HG02571 (cell line): Measurements from ENCODE around the gene LRRK1.
A peak's percentile ranks its signal among the peaks of the same experiment; 100 is the strongest.

Experiments
- ATAC-seq: cut with Tn5 transposase; IDR thresholded peaks from one replicate; pipeline ENCODE4 v1.9.1; 2021; ENCODE audit warnings: mild to moderate bottlenecking, moderate library complexity; ENCODE audit not compliant: unreplicated experiment

LRRK1 gene

DNA sequence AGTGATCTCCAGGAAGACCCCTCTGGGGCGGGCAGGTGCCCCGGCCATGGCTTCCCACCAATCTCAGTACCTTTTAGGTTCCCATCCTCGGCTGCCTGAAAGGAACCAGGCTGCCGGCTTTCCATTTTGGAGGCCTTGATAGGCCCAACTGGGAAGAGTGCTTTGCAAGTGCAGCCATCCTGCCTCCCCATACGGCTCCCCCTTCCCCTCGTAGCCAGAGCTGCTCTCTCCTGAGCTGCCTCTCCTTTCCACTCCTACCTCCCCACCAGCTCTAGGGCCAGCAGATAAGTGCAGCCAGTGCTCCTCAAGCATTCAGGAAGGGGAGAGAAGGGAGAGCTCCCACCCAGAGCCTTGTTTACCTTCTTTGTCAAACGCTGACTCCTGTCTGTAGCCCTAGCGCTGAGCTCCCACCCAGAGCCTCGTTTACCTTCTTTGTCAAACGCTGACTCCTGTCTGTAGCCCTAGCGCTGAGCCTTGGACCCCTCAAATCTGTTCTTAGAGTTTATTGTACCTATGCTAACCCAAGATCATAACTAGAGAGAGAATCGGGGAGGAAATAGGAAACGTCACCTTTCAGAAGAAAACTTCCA, 133.0 kb downstream of the LRRK1 start:
- ATAC-seq: no peak

DNA sequence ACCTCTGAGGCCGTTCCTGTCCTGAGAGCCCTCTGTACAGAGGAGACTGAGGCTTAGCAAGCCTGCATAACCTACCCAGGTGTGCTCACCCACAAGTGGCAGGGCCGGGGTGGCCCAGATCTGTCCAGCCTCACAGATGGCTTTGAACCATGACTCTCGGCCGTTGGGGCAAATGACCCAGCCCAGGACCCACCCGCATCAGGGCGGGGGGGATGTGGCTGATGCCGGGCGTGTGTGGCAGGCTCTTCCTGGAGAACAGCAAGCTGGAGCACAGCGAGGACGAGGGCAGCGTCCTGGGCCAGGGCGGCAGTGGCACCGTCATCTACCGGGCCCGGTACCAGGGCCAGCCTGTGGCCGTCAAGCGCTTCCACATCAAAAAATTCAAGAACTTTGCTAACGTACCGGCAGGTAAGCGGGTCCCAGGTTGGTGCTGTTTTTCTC, 133.5 kb downstream of the LRRK1 start:
- ATAC-seq: no peak

DNA sequence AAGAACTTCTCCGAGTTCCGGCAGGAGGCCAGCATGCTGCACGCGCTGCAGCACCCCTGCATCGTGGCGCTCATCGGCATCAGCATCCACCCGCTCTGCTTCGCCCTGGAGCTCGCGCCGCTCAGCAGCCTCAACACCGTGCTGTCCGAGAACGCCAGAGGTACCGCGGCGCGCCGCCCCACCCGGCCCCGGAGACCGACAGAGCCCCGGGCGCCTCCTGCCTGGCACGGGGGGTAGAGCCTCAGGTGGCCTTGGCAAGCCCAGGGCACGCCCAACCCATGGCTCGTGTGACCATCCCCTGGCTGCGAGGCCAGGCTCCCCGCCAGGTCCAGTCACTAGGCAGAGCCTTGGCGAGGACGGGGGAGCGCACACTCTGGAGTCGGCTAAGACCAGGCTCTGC, 134.1 kb downstream of the LRRK1 start:
- no peak for ATAC-seq

DNA sequence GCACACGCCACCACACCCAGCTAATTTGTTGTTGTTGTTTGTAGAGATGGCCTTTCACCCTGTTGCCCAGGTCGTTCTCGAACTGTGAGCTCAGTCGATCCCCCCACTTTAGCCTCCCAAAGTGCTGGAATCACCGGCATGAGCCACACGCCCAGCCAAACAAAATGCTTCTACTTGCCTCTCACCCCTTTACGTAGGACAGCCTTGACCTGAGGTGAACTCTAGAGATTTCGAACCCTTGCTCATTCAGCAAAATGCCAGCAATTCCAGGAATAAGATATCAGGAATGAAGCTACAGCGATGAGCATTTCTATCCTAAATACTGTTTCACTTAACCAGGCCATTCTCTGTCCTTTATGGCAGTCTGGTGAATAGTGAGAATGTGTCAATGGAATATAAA, 135.0 kb downstream of the LRRK1 start:
- ATAC-seq: no peak

DNA sequence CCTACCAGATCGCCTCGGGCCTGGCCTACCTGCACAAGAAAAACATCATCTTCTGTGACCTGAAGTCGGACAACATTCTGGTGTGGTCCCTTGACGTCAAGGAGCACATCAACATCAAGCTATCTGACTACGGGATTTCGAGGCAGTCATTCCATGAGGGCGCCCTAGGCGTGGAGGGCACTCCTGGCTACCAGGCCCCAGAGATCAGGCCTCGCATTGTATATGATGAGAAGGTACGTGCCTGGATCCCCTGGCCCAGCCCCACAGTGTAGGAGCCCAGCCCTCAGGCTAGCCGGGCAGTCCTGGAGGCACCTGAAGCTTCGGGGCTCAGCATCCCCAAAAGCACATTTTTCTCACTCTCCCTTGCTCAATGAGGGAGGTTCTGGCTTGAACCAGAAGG, 135.8 kb downstream of the LRRK1 start:
- ATAC-seq: no peak

DNA sequence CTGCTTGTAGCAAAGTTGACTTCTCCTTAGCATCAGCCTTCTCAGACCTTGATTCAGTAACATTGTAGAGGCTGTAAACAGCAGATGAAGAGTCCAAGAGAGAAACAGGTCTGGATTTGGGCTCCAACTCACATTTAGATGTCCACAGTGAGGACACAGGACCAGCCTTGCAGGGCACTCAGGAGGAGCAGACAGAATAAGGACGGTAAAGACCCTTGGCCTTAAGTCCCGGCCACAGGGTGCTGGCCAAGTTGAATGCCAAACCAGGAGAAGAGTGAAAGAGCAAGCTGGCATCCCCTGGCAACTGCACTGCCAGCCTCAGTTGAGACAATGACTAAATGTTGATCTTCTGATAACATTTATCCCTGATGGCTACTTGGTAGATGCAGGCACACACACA, 136.3 kb downstream of the LRRK1 start:
- ATAC-seq: no peak

GRCh38 chr15:101056366-101057334, 137.5 kb downstream of the LRRK1 start:
- ATAC-seq: no peak

DNA sequence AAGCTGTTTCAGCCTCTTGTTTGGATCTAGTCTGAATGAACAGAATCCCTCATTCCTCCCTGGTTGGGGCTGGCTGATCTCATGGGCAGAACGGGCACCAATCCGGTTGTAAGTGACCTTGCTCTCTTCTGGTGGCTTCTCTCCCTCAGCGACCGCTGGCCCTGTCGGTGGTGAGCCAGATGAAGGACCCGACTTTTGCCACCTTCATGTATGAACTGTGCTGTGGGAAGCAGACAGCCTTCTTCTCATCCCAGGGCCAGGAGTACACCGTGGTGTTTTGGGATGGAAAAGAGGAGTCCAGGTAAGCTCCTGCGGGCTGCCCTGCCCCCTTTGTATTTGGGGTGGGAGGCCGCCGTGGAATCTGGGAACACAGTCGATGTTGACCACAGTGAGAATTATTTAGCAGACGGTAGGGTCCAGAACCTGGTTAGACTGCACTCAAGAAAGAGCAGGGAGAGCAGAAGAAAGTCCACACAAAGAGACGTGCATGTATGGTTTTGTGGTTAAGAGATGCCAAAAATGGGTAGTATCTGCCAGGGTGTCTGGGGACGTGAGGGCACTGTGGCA, 138.8 kb downstream of the LRRK1 start:
- ATAC-seq: no peak

GRCh38 chr15:101058735-101059134, 139.6 kb downstream of the LRRK1 start:
- ATAC-seq: no peak

GRCh38 chr15:101059381-101060341, 140.5 kb downstream of the LRRK1 start:
- ATAC-seq: no peak

DNA sequence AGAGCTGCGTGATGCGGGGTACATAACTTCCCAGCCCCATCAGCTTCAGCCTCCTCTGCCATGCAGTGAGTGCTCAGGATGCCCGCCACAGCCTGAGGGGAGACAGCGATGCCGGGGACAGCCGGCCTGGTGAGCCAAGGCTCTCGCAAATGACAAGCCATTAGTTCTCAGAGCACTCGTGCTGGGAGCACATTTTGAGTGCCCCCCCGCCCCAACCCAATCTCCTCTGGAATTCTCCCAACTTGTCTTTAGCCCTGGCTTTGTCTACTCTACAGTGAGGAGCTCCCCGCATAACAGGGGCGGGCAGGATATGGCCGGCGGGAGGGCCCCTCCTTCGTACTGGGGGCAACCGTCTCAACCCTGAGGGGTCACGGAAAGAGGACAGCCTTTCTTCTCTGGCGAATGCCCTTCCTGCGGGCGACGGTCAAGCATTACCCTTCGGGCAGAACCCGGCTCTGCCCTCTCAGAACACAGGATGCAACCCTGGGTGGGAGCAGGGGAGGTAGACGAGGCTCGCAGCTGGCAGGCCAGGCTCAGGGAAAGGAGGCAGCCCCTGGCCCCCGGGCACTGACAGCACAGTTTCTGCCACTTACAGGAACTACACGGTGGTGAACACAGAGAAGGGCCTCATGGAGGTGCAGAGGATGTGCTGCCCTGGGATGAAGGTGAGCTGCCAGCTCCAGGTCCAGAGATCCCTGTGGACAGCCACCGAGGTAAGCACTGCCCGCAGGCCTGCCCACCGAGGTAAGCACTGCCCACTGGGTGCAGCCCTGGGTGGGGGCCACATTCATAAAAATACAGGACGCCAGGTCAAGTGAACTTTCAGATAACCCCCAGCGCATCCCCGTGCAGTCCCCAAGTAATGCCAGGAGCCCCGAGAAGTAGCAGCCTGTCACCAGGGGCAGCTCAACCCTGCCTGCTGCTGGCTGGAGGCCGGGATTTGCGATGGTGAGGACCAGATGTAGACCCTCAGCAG, 141.7 kb downstream of the LRRK1 start:
- ATAC-seq: no peak

DNA sequence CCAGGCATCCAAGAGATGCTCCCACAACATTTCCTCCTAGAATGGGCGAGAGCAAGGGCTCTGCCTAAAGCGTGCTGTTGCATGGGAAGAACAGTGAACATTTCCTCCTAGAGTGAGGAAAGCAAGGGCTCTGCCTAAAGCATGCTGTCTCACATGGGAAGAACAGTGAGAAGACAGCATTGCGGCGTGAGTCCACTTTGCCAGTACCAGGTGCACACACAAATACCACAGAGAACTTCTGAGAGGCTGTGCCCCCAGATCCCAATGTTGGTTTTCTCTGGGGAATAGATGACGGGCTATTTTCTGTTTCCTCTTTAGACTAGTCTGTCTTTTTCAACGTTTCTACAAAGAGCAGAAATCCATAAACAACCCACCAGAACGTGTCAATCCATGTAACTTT, 142.9 kb downstream of the LRRK1 start:
- no peak for ATAC-seq

DNA sequence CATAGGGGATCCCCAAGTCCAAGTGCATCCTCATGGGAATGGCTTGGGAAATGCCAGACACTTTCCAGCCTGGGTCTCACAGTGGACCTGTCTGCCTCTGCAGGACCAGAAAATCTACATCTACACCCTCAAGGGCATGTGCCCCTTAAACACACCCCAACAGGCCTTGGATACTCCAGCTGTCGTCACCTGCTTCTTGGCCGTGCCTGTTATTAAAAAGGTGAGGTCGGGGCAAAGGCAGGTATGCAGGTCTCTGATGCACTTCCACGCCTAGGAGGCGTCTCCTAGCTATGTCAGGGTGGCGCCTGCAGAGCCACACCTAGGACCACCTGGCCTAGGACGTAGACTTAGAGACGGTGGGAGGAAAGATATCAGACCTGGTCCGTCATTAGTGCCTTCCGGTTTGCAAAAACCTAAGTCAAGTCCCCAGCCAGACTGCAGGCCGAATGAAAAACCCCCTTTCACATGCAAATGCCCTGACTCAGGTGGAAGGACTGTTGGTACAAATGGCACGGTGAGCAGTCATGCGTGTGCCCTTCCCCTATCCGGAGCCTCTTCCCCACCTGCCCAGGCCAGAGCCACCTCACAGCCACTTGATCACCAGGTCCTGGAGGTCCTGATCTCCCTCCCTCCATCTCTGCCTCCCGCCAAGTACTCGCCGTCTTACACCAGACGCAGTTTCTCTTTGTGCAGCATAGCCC, 143.5 kb downstream of the LRRK1 start:
- peak; percentile 54 for ATAC-seq

DNA sequence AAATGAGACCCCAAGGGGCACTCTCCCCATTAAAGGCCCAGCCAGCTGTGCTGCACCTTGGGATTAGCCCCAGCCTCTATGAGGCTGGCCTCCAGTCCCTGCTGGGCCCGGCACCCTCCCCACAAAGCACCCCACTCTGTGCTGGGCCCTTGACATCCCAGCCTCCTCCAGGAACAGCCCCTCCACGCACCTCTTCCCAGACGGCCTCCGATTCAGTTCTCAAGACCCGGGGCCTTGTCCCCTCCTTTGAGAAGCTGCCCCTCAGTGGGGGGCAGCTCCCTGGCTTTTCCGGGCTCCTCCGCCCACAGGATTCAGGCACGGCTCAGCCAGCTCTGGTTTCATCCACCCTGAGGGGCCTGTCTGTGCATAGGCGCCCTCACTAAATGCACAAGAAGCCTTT, 144.1 kb downstream of the LRRK1 start:
- ATAC-seq: no peak

GRCh38 chr15:101063891-101064794, 145.0 kb downstream of the LRRK1 start:
- ATAC-seq: no peak

DNA sequence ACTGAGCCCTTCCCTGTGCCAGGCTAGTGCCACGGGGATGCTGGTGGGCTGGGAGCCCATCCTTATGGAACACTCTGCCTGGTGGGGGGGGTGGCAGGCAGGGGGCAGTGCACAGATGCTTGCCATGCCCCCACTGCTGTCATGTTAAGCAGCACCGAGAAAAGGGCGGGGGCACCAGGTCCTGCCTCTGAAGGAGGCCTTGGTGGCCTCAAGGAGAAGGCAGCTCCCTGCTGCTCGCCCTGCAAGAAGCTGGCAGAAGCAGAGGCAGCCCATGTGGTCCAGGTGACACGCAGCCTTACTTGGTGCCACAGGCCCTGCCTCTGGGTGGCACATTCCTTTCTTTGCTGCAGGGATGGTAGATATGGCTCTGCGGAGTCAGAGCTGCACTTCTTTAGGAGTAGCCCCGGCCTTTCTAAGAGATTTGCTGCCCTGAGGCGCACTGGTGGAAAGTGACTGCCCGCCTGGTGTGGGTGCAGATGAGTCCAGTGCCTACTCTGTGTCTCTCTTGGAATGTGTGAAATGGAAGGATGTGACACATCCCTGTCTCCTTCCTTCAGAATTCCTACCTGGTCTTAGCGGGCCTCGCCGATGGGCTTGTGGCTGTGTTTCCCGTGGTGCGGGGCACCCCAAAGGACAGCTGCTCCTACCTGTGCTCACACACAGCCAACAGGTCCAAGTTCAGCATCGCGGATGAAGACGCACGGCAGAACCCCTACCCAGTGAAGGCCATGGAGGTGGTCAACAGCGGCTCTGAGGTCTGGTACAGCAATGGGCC, 145.8 kb downstream of the LRRK1 start:
- ATAC-seq: no peak

DNA sequence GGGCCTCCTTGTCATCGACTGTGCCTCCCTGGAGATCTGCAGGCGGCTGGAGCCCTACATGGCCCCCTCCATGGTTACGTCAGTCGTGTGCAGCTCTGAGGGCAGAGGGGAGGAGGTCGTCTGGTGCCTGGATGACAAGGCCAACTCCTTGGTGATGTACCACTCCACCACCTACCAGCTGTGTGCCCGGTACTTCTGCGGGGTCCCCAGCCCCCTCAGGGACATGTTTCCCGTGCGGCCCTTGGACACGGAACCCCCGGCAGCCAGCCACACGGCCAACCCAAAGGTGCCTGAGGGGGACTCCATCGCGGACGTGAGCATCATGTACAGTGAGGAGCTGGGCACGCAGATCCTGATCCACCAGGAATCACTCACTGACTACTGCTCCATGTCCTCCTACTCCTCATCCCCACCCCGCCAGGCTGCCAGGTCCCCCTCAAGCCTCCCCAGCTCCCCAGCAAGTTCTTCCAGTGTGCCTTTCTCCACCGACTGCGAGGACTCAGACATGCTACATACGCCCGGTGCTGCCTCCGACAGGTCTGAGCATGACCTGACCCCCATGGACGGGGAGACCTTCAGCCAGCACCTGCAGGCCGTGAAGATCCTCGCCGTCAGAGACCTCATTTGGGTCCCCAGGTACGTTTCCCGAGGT, 146.5 kb downstream of the LRRK1 start:
- no peak for ATAC-seq
